B cell (primary cell): ENCODE data around the gene LCE1E. TPM values are rescaled to one million over a fixed set of nuclear protein-coding genes. Genes with fewer than 3 reads are reported as not detected.

Source experiments
- ATAC-seq: fragments of 200-7000 bp; cut with Tn5 transposase; one replicate; pipeline ENCODE4 v1.10.0; 2021; ENCODE audit warnings: low read depth, mild to moderate bottlenecking, moderate number of reproducible peaks, moderate library complexity
- CTCF ChIA-PET: fragments of 350-600 bp; sonication (Branson Sonifier 250); formaldehyde crosslinking; loops from one replicate; lab custom pipeline; 2021; ENCODE audit warnings: antibody characterized with exemption, inconsistent platforms; lab: Charles Lee
- POLR2A ChIA-PET: fragments of 350-600 bp; sonication (Branson Sonifier 250); formaldehyde crosslinking; loops from one replicate; lab custom pipeline; 2021; ENCODE audit warnings: antibody characterized with exemption; lab: Charles Lee
- DNase-seq: peaks from one replicate; pipeline ENCODE4 v3.0.0; 2013
- H2AFZ ChIP-seq: 2 replicates; pipeline ENCODE4 v1.6.1; 2012; ENCODE audit warnings: mild to moderate bottlenecking, low read depth, low read length; ENCODE audit not compliant: insufficient read depth, poor library complexity, severe bottlenecking
- H3K27ac ChIP-seq, 2 donors: 1 replicate in 1 of 2; 2 replicates in 1 of 2; pipeline ENCODE4 v1.5.1; 2012 to 2013; ENCODE audit warnings: low read length in 2 of 2, mild to moderate bottlenecking in 2 of 2, moderate library complexity in 1 of 2
- H3K27me3 ChIP-seq, 4 experiments: fragments of 200-600 bp in 1 of 4; sonication (generic) in 1 of 4; replicated peaks in 1 of 4; 1 replicate in 2 of 4; 2 replicates in 2 of 4; pipeline versions ENCODE4 v1.6.1 to v1.7.0; 2013 to 2016; ENCODE audit warnings: low read length in 3 of 4, mild to moderate bottlenecking in 2 of 4, mixed read lengths in 1 of 4, moderate library complexity in 1 of 4; ENCODE audit not compliant: insufficient read depth in 4 of 4, control insufficient read depth in 3 of 4; ENCODE audit errors: control extremely low read depth in 1 of 4
- H3K36me3 ChIP-seq, 2 experiments: replicated peaks in 1 of 2; 1 replicate in 1 of 2; 2 replicates in 1 of 2; pipeline versions ENCODE4 v1.6.1 to v1.7.1; 2013; ENCODE audit warnings: low read length in 1 of 2; ENCODE audit not compliant: insufficient read depth in 2 of 2, control insufficient read depth in 1 of 2; ENCODE audit errors: control extremely low read depth in 1 of 2, extremely low read depth in 1 of 2
- H3K4me1 ChIP-seq, 2 donors: fragments of 200-600 bp in 1 of 2; sonication (generic) in 1 of 2; 1 replicate in 1 of 2; 2 replicates in 1 of 2; pipeline versions ENCODE4 v1.5.1 to v1.6.1; 2013 to 2017; ENCODE audit warnings: low read length in 2 of 2; ENCODE audit not compliant: control insufficient read depth in 2 of 2, insufficient read depth in 2 of 2
- H3K4me2 ChIP-seq: replicated peaks from 2 replicates; pipeline ENCODE3; 2012; ENCODE audit warnings: mild to moderate bottlenecking, low read depth, low read length; ENCODE audit not compliant: poor library complexity, severe bottlenecking
- H3K4me3 ChIP-seq, 5 experiments: fragments of 200-600 bp in 1 of 5; sonication (generic) in 1 of 5; 1 replicate in 3 of 5; 2 replicates in 2 of 5; pipeline versions ENCODE4 v1.5.1 to v1.7.0; 2011 to 2016; ENCODE audit warnings: low read length in 4 of 5, mild to moderate bottlenecking in 4 of 5, low read depth in 2 of 5, control low read depth in 1 of 5, moderate library complexity in 1 of 5; ENCODE audit not compliant: insufficient read depth in 1 of 5; ENCODE audit errors: control extremely low read depth in 1 of 5, extremely low read depth in 1 of 5
- H3K79me2 ChIP-seq: fragments of 200-600 bp; sonication (generic); one replicate; pipeline ENCODE4 v1.6.0; 2016; ENCODE audit warnings: low read length; ENCODE audit not compliant: control insufficient read depth, insufficient read depth
- H3K9ac ChIP-seq: fragments of 200-600 bp; sonication (generic); 2 replicates; pipeline ENCODE4 v1.6.1; 2017; ENCODE audit warnings: mild to moderate bottlenecking, low read length, moderate library complexity
- H3K9me3 ChIP-seq, 3 donors: one replicate each; pipeline versions ENCODE4 v1.6.1 to v1.7.1; 2013; ENCODE audit warnings: low read length in 2 of 3; ENCODE audit not compliant: control insufficient read depth in 2 of 3, insufficient read depth in 1 of 3; ENCODE audit errors: control extremely low read depth in 1 of 3
- H4K20me1 ChIP-seq: 2 replicates; pipeline ENCODE4 v1.6.0; 2012; ENCODE audit warnings: mild to moderate bottlenecking, low read length; ENCODE audit not compliant: insufficient read depth, control insufficient read depth, poor library complexity, severe bottlenecking
- H3K27ac Mint-ChIP-seq: one replicate; pipeline ENCODE4 v1.8.0; 2021; ENCODE audit warnings: mixed read lengths
- H3K27me3 Mint-ChIP-seq: one replicate; pipeline ENCODE4 v1.8.0; 2021; ENCODE audit warnings: mixed read lengths
- H3K4me1 Mint-ChIP-seq: one replicate; pipeline ENCODE4 v1.8.0; 2021; ENCODE audit warnings: mixed read lengths
- H3K4me3 Mint-ChIP-seq: one replicate; pipeline ENCODE4 v1.8.0; 2021; ENCODE audit warnings: mixed read lengths
- H3K9me3 Mint-ChIP-seq: one replicate; pipeline ENCODE4 v1.8.0; 2022; ENCODE audit warnings: mixed read lengths; ENCODE audit not compliant: insufficient read depth
- CTCF ChIP-seq: fragments of 200-600 bp; IDR thresholded peaks from one replicate; pipeline ENCODE4 v1.8.0; 2022; ENCODE audit warnings: antibody characterized with exemption, mild to moderate bottlenecking
- EZH2 ChIP-seq: IDR thresholded peaks from 2 replicates; pipeline ENCODE4 v1.6.1; 2012; ENCODE audit warnings: borderline replicate concordance, low read depth, mild to moderate bottlenecking, moderate library complexity, low read length; ENCODE audit not compliant: insufficient read depth, poor library complexity, severe bottlenecking
- WGBS: methylation state at CpG from one replicate; pipeline ENCODE4 v1.1.5; 2013; ENCODE audit warnings: missing lambda C conversion rate; ENCODE audit not compliant: insufficient coverage; 5-methylcytosine and 5-hydroxymethylcytosine counted together
- intact Hi-C: fragments of 100-400 bp; cut with micrococcal nuclease; formaldehyde crosslinking; loops from one replicate; pipeline ENCODE4 v1.10.0; 2022
- polyA plus RNA-seq: library from polyadenylated mRNA; depleted of rRNA; stranded (reverse); fragments of >200 nt; gene quantifications from 2 replicates; pipeline ENCODE4 v1.2.3, GENCODE V29; 2012
- total RNA-seq, 2 donors: library from RNA; stranded (reverse); fragments of 120-200 nt in 1 of 2; gene quantifications; 1 replicate in 1 of 2; 2 replicates in 1 of 2; pipeline versions ENCODE4 v1.2.3 to v1.2.4, GENCODE V29; 2013 to 2022

The LCE1E gene
- total and polyA plus RNA-seq, 2 donors (not counting 1 experiment from before 2014, with no cell fraction given) = not detected

GRCh38 chr1:152745765-152746444, 40.2 kb upstream of the LCE1E start:
- H3K4me1 ChIP-seq = no peaks in the 10 kb centered on the region
- no peak overlapping the region for H3K4me2 ChIP-seq
- H3K27me3 ChIP-seq = peaks cover 0 to 4% (median 0%) of the 10 kb centered on the region in 4 experiments
- POLR2A ChIA-PET = no interaction called here
- Mint-ChIP-seq H3K27me3 (peaks cover 18% of the 10 kb centered on the region), H3K4me3 (no peak overlapping the region), H3K4me1 (no peaks in the 10 kb centered on the region), H3K27ac (no peak overlapping the region), H3K9me3 (no peaks in the 10 kb centered on the region)
- H3K9ac ChIP-seq = no peak overlapping the region
- H4K20me1 ChIP-seq = no peaks in the 10 kb centered on the region
- no peak overlapping the region for H3K4me3 ChIP-seq
- no peaks in the 10 kb centered on the region for H3K79me2 ChIP-seq
- 88% methylated on average over 5 of the region's 6 CpGs for WGBS
- CTCF ChIA-PET = no interaction called here
- H3K9me3 ChIP-seq = no peaks in the 10 kb centered on the region
- DNase-seq (no peak), ATAC-seq (no peak)
- intact Hi-C loops = no loop called here
- H3K27ac ChIP-seq = no peak overlapping the region
- TF ChIP-seq CTCF = no peak
- TF ChIP-seq EZH2 = no peak
- no peak overlapping the region for H2AFZ ChIP-seq
- H3K36me3 ChIP-seq = no peaks in the 10 kb centered on the region

GRCh38 chr1:152747831-152748230, 38.2 kb upstream of the LCE1E start:
- Mint-ChIP-seq H3K4me1 (no peaks in the 10 kb centered on the region), H3K27ac (no peak overlapping the region), H3K4me3 (no peak overlapping the region), H3K9me3 (no peaks in the 10 kb centered on the region), H3K27me3 (peaks cover 32% of the 10 kb centered on the region)
- no CpG with 5 or more reads among the region's 1 CpG for WGBS
- TF ChIP-seq EZH2 = no peak
- no peak for TF ChIP-seq CTCF
- ChIA-PET CTCF (no interaction called here), POLR2A (no interaction called here)
- intact Hi-C loops = no loop called here
- Histone ChIP-seq H3K4me3 (no peak overlapping the region), H3K9ac (no peak overlapping the region), H3K4me2 (no peak overlapping the region), H3K27ac (no peak overlapping the region), H4K20me1 (no peaks in the 10 kb centered on the region), H3K4me1 (no peaks in the 10 kb centered on the region), H3K36me3 (no peaks in the 10 kb centered on the region), H3K9me3 (no peaks in the 10 kb centered on the region), H2AFZ (no peak overlapping the region), H3K79me2 (no peaks in the 10 kb centered on the region), H3K27me3 (peaks cover 0 to under 1% (median 0%) of the 10 kb centered on the region in 4 experiments)
- DNase-seq = no peak
- ATAC-seq = no peak
